Calu3 (cell line): ENCODE results near the gene CRYGD. TPM values are rescaled to one million over a fixed set of nuclear protein-coding genes. Genes with fewer than 3 reads are reported as not detected.
A peak's percentile ranks its signal among the peaks of the same experiment; 100 is the strongest.

ENCODE experiments used
- BruUV-seq: library from RNA; stranded (reverse); fragments of 400-500 nt; replicated peaks from 2 replicates; lab custom pipeline; 2021; lab: Mats Ljungman, UMichigan
- CTCF ChIA-PET: fragments of 300-600 bp; sonication (Branson Sonifier 250); formaldehyde crosslinking; loops from one replicate; lab custom pipeline; 2022; ENCODE audit warnings: antibody characterized with exemption; lab: Charles Lee
- DNase-seq: peaks from one replicate; pipeline ENCODE4 v3.0.0; 2022
- H3K27ac Mint-ChIP-seq: one replicate; pipeline ENCODE4 v1.8.0; 2022; ENCODE audit warnings: mixed read lengths; ENCODE audit not compliant: unreplicated experiment
- H3K27me3 Mint-ChIP-seq: one replicate; pipeline ENCODE4 v1.8.0; 2022; ENCODE audit warnings: mixed read lengths; ENCODE audit not compliant: unreplicated experiment
- H3K36me3 Mint-ChIP-seq: one replicate; pipeline ENCODE4 v1.8.0; 2022; ENCODE audit warnings: mild to moderate bottlenecking, moderate library complexity, mixed read lengths; ENCODE audit not compliant: insufficient read depth, unreplicated experiment
- H3K4me1 Mint-ChIP-seq: one replicate; pipeline ENCODE4 v1.8.0; 2022; ENCODE audit warnings: mild to moderate bottlenecking, low read depth, mixed read lengths; ENCODE audit not compliant: unreplicated experiment
- H3K4me3 Mint-ChIP-seq: one replicate; pipeline ENCODE4 v1.8.0; 2022; ENCODE audit warnings: mild to moderate bottlenecking, low read depth, moderate library complexity, mixed read lengths; ENCODE audit not compliant: unreplicated experiment
- H3K9me3 Mint-ChIP-seq: one replicate; pipeline ENCODE4 v1.8.0; 2022; ENCODE audit warnings: low read depth, mixed read lengths; ENCODE audit not compliant: unreplicated experiment
- intact Hi-C: fragments of 100-400 bp; cut with micrococcal nuclease; formaldehyde crosslinking; loops from one replicate; pipeline ENCODE4 v1.10.0; 2022; ENCODE audit not compliant: unreplicated experiment
- total RNA-seq: library from RNA; stranded (reverse); gene quantifications from 2 replicates; pipeline ENCODE4 v1.2.3, GENCODE V29; 2022
- TF ChIP-seq, protein P1 (sequence below): fragments of 200-600 bp; IDR thresholded peaks from one replicate; pipeline ENCODE4 v1.8.0; 2022; ENCODE audit warnings: antibody characterized with exemption; ENCODE audit not compliant: unreplicated experiment

Gene CRYGD
- total RNA-seq, 1 experiment from 2014 or later, result not detected

- no peak overlapping the region for H3K27ac Mint-ChIP-seq
- intact Hi-C loops, result no loop called here
Measured at GRCh38 chr2:208077276-208077675, 47.0 kb downstream of the CRYGD start.

DNA sequence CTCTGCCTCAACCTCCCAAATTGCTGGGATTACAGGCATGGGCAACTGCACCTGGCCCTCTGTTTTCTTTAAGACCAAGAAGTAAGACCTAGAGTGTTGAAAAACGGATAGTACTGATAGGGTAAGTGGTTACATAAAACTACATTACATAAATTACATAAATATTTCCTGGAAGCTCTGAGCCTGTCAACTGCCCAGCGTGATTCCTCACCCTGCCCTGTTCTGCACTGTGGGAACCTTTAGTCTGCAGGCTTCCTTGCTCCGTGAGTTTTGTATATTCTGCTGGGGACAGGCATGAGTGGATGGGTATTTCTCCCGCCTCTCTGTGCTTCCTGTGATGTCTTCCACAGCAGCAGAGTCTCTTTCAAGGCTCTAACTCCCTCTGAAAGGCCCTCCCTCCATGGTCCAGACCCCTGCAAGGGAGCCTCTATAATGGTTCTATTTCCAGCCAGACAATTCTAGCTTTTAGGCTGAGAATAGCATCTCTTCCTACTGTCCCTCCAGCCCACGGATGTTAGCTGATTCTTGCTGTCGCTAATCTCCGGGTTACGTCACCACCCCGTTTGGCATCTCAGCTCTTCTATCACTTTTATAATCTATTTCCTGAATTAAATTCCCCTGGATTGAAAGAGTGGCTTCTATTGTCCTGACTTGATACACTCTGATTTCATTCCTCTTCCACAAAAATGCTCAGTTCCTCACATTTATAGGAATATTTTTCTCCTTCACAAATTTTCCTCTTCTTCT lies 49.5 kb downstream of the CRYGD start:
- H3K27me3 Mint-ChIP-seq, result peaks cover 33% of the 10 kb centered on the region
- no peak overlapping the region for H3K4me3 Mint-ChIP-seq
- BruUV-seq, result no TSS peak
- TF ChIP-seq, protein P1, sequence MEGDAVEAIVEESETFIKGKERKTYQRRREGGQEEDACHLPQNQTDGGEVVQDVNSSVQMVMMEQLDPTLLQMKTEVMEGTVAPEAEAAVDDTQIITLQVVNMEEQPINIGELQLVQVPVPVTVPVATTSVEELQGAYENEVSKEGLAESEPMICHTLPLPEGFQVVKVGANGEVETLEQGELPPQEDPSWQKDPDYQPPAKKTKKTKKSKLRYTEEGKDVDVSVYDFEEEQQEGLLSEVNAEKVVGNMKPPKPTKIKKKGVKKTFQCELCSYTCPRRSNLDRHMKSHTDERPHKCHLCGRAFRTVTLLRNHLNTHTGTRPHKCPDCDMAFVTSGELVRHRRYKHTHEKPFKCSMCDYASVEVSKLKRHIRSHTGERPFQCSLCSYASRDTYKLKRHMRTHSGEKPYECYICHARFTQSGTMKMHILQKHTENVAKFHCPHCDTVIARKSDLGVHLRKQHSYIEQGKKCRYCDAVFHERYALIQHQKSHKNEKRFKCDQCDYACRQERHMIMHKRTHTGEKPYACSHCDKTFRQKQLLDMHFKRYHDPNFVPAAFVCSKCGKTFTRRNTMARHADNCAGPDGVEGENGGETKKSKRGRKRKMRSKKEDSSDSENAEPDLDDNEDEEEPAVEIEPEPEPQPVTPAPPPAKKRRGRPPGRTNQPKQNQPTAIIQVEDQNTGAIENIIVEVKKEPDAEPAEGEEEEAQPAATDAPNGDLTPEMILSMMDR, result no peak
- intact Hi-C loops, result no loop called here
- no peaks in the 10 kb centered on the region for H3K36me3 Mint-ChIP-seq
- CTCF ChIA-PET, result interaction anchor here (0.6 kb wide), 1 partner anchor 14 kb away, joined by 3 read pairs; no protein-coding TSS in a partner anchor
- no peak for DNase-seq
- H3K27ac Mint-ChIP-seq, result no peak overlapping the region
- H3K4me1 Mint-ChIP-seq, result no peaks in the 10 kb centered on the region
- no peaks in the 10 kb centered on the region for H3K9me3 Mint-ChIP-seq

More at GRCh38 chr2:208077276-208077675, 47.0 kb downstream of the CRYGD start:
- Mint-ChIP-seq H3K36me3 (no peaks in the 10 kb centered on the region), H3K4me1 (no peaks in the 10 kb centered on the region), H3K9me3 (no peaks in the 10 kb centered on the region), H3K4me3 (no peak overlapping the region), H3K27me3 (peaks cover 50% of the 10 kb centered on the region)
- TF ChIP-seq, protein P1, result no peak
- CTCF ChIA-PET, result no interaction called here
- no peak for DNase-seq
- no TSS peak for BruUV-seq

GRCh38 chr2:208072250-208072892 lies 52.0 kb downstream of the CRYGD start:
- intact Hi-C loops, result loop anchor here (1.0 kb wide), 1 partner anchor 326 kb away; no protein-coding TSS in a partner anchor
- peaks cover 9% of the 10 kb centered on the region for H3K27me3 Mint-ChIP-seq

More at GRCh38 chr2:208072250-208072892, 52.0 kb downstream of the CRYGD start:
- Mint-ChIP-seq H3K4me3 (no peak overlapping the region), H3K27ac (no peak overlapping the region), H3K9me3 (no peaks in the 10 kb centered on the region), H3K36me3 (no peaks in the 10 kb centered on the region), H3K4me1 (no peaks in the 10 kb centered on the region)
- TF ChIP-seq, protein P1, result peak; percentile 78
- DNase-seq, result peak; percentile 77
- BruUV-seq, result no TSS peak
- CTCF ChIA-PET, result interaction anchor here (0.5 to 1.0 kb wide), 10 partner anchors 9 to 501 kb away, joined by 3 to 12 read pairs (median 4); partner anchors contain the start of genes CRYGD and METTL21A

Other genes starting within 250 kb of the CRYGD start
- 7.7 and 8.0 TPM in 2 replicates for gene PLEKHM3, start 99.0 kb downstream of the CRYGD start, total RNA-seq
- not detected in 2 replicates for gene CRYGC, start 5.3 kb upstream of the CRYGD start, total RNA-seq
- not detected in 2 replicates for gene CRYGB, start 21.6 kb upstream of the CRYGD start, total RNA-seq
- gene CRYGA, start 39.1 kb upstream of the CRYGD start, total RNA-seq, result not detected in 2 replicates
- not detected in 2 replicates for gene C2orf80, start 65.5 kb upstream of the CRYGD start, total RNA-seq
- gene IDH1, start 130.5 kb upstream of the CRYGD start, total RNA-seq, result 166 TPM in 2 replicates
- 24.2 and 26.4 TPM in 2 replicates for gene PIKFYVE, start 141.7 kb upstream of the CRYGD start, total RNA-seq